Activated T-cell treated with anti-CD3 and anti-CD28 coated beads for 4 hours (primary cell): ENCODE results near the gene KIF11.
"Not testable (repeated sequence)": the region's sequence is repeated elsewhere in the genome, so short reads cannot be mapped to it uniquely, and the experiment has no call there.

ENCODE experiments used
- DNase-seq: peaks from one replicate; pipeline ENCODE4 v3.0.0-alpha.2; 2020

The KIF11 gene

DNA sequence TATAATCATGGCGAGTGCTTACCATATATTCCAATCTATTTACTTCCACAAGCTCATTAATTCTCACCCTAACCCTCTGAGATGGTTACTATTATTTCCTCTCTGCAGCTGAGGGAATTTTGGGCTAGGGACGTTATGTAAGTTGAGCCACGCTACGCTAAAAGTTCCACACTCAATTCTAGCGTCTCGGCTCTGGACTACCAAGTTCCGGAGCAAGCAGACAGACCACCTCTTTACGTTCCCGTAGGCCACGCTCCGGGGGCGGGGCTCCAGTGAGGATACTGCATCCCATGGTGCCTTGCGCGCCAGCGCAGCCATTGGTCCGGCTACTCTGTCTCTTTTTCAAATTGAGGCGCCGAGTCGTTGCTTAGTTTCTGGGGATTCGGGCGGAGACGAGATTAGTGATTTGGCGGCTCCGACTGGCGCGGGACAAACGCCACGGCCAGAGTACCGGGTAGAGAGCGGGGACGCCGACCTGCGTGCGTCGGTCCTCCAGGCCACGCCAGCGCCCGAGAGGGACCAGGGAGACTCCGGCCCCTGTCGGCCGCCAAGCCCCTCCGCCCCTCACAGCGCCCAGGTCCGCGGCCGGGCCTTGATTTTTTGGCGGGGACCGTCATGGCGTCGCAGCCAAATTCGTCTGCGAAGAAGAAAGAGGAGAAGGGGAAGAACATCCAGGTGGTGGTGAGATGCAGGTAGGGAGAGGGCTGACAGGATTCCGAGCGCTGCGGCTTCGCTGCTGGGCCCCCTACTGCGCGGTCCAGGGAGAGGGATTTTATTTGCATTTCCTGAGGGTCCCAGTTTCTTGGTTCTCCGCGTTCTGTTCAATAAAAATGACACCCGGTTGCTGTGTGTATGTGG is at the start of gene KIF11:
TSS of gene KIF11 (plus strand) at position 370 of the 858 bp plus-strand sequence. CDS start at position 616, 246 bp downstream.
- peak; percentile 96 for DNase-seq

DNA sequence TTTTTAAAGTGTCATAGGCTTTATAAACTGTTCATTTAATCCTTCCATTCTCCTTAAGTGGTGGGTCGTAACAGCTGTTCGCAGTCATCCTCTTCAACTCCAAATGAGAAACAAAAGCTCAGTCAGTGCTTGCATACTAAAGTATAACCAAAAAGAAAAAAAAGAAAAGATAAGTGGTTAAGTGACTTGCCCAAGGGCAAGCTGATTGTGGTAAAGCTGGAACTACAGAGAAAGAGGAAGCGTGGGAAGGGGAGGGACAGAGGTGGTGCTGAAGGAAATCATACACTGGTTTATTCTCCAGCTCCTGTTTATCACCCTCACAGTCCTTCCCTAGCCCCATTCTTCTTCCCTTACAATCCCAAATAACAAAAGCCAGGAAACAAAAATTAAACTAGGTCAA is 48.6 kb upstream of the KIF11 start:
- no peak for DNase-seq

- no peak for DNase-seq
Measured at GRCh38 chr10:92545556-92545955, 47.4 kb upstream of the KIF11 start.

- no peak for DNase-seq
Measured at GRCh38 chr10:92547676-92548075, 45.3 kb upstream of the KIF11 start.

DNA sequence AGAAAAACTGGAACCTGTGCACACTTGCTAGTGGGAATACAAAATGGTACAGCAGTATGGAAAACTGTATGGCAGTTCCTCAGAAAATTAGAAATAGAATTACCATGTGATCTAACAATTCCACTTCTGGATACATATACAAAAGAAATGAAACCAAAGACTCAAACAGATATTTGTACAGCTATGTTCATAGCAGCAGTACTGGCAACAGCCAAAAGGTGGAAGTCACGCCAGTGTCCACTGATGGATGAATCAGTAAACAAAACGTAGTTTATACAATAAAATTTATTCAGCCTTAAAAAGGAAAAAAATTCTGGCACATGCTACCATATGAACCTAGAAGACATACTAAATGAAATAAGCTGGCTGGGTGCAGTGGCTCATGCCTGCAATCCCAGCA is 42.0 kb upstream of the KIF11 start:
- no peak for DNase-seq

- no peak for DNase-seq
Measured at GRCh38 chr10:92552310-92552709, 40.6 kb upstream of the KIF11 start.

- DNase-seq, result no peak
Measured at GRCh38 chr10:92553959-92554358, 39.0 kb upstream of the KIF11 start.

- DNase-seq, result no peak
Measured at GRCh38 chr10:92559046-92559445, 33.9 kb upstream of the KIF11 start.

GRCh38 chr10:92562424-92562823 is 30.5 kb upstream of the KIF11 start:
- no peak for DNase-seq

DNA sequence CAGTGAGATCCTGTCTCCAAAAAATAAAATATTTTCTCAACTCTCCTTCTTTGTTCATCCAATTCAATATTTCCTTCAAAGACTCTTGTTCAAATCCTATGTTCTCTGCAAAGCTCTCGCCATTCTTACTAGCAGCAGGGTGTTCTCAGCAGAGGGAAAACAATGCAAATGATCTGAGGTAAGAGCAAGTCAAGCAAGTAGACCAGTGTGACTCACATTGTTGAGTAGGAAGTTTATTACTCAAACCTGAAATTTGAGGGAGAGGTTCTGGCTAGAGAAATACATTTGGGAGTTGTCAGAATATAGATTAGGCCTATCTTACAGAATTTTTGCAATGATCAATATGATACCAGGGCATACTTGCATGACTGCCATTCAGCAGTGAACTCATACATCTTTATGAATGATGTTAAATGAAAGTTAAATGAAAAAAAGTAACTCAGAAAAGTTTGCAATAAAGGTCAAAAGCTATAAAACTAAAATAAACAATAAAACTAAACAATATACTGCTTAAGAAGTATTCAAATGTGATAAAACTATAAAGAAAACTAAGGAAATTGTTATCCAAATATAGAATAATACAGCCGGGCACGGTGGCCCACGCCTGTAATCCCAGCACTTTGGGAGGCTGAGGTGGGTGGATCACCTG is 24.9 kb upstream of the KIF11 start:
- DNase-seq, result no peak

DNA sequence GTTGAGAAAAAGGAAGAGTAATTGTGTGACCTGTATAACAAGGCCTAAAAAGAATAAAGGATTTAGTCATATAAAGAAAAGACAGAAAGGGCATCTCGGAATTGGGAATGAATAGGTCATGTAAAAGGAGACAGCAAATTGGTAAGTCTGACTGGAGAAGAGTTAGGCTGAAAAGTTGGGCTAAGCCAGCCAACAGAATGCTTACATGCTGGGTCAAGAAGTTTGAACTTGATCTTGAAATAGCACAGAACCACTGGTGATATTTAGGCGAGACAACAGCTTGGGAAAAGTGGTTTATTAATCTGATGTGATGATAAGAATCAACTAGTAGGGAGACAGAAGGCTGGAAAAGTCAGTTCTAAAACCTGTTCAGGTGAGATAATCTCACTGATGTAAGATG is 23.9 kb upstream of the KIF11 start:
- DNase-seq, result no peak

- DNase-seq, result not testable (repeated sequence)
Measured at GRCh38 chr10:92569663-92570062, 23.3 kb upstream of the KIF11 start.

DNA sequence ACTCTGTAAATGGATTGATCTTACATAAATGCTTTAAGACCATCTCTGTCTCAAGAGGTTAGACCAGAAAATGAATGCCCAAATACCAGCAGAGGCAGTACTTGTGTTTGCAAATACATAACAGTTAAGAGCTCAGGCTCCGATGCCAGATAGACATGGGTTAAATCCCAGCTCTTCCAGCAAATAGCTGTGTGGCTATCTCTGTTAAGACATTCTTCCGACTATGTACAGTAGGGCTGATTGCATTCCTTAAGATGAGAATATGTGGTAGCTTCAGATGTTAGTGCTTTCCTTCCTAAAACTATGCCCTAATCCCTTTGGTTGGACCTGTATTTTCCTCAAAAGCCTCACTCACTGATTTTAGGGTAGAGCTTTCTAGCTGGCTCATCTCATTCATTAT is 21.3 kb upstream of the KIF11 start:
- no peak for DNase-seq

- DNase-seq, result no peak
Measured at GRCh38 chr10:92572362-92573090, 20.4 kb upstream of the KIF11 start.

DNA sequence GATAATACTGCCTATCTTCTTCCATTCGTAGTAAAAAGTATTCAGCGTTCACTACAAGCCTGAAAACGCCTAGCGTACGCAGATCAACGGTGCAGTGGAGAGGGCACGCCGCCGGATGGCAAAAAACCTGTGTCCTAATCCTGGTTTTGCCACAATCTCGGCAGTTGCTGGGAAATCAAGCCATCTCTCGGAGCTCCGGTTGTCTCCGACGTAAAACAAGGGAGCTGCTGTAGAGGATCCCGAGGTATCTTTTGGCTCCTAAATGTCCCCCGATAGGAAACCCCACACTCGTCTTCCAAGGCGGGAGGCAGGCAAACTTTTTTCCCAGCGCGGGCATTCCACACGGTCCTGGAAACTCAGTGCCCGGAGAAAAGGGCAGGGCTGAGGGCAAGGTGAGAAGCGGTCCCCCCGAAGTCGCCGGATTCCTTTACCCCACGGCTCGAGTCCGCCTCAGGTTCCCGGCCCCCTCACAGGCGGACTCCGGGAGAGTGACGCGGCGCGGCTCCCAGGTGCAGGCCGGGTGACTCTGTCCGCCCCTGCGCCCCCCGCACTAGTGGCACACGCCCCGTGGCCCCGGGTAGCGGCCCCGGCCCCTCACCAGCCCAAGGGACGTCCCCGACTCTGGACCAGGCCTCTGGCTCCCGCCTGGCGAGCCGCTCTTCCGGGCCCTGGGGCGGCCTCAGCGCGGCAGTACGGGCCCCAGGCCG is 19.7 kb upstream of the KIF11 start:
- peak; percentile 14 for DNase-seq

- DNase-seq, result peak; percentile 69
Measured at GRCh38 chr10:92573798-92574547, 19.0 kb upstream of the KIF11 start, which contains the start of gene IDE. IDE (minus strand) TSS chr10:92574093; CDS start chr10:92574019, 74 bp downstream.

DNA sequence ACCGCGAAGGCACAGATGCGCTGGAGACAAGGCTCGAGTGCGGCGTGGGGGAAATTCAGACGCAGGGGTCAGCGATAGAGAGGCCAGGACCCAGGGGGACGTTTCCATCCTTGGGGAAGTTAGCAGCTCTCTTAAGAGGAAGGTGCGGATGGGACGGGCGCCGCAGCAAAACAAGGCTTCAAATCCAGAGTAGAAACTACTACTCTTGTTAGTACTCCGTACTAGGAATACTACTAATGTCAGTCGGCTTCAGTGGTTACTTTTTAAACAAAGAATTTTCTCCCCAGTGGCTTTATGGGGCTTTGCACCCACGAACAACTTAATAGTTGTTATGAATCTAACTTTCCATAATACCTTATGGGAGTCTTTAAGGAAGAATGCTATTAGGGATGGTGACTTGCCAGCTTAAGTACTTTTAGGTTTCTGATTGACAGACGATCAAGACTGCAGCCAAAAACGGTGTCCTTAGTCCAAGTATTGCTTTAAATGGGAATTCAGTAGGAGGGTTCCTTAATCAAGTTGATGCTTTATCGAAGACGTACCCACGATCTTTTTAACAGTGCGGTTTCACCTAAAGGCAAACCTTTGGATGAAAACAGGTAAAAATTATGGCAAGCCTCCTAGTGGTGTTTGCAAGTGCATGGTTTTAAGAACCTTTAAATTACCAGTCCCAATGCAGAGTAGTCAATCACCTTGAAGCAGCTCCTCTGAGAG is 18.2 kb upstream of the KIF11 start:
- DNase-seq, result no peak

- DNase-seq, result no peak
Measured at GRCh38 chr10:92575961-92576360, 17.0 kb upstream of the KIF11 start.

DNA sequence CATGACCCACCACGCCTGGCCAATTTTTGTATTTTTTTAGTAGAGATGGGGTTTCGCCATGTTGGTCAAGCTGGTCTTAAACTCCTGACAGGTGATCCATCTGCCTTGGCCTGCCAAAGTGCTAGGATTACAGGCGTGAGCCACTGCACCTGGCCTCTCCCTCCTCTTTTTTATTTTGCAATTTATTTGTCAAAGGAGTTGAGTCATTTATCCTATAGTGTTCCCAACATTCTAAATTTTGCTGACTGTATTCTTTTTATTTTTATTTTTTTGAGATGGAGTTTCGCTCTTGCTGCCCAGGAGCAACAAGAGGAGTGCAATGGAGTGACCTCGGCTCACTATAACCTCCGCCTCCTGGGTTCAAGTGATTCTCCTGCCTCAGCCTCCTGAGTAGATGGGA is 10.6 kb upstream of the KIF11 start:
- DNase-seq, result not testable (repeated sequence)

DNA sequence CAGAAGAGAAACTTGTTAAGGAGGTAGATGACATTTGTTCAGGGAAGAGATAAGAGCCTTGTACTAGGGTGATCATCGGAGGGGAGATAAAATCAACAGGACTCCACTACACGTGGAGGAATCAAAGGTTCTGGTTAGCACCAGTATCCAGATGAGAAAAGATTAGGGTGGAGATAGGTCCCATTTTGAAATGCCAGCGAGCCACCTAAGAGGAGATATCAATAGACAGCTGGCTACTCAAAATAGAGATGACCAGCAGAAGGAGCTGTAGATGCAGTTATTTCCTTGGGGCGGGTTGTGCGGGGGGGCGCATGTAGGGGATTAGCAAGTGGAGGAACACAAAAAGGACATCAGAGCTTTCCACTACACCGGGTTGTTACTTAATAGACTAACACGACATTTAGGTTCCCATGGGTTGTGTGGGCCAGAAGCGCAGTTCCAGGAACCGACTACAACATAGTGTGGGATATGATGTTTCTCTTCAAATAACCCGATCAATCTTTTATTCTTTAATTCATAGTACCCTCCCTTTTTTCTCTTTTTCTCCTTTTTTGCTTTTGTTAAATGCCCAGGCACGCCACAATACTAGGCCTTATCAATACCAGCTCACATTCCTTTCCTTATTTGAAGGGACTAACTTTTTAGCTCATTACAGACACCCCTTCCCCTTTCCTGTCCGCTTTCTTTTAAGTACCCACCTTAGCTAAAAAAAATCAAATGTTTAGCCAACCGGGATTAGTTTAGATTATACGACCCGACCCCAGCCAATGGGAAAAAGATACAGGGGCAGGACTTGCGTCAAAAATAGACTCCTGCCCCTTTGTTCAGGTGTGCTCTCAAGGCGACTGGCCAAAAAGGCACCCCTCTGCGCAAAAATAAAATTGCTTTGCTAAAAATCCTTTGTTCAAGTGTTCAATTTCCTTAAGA is 2.0 kb upstream of the KIF11 start:
- DNase-seq, result no peak
